Ishikawa (cell line): ENCODE measurements around the gene ALDH1L1.

Experiments used
- CEBPB ChIP-seq: IDR thresholded peaks from 2 replicates; pipeline ENCODE4 v1.6.1; 2012
- CREB1 ChIP-seq: IDR thresholded peaks from 2 replicates; pipeline ENCODE4 v1.6.1; 2012; ENCODE audit warnings: low read depth
- EGR1 ChIP-seq: IDR thresholded peaks from 2 replicates; pipeline ENCODE4 v1.6.1; 2012
- EP300 ChIP-seq: IDR thresholded peaks from 2 replicates; pipeline ENCODE4 v1.6.1; 2012; ENCODE audit warnings: borderline replicate concordance
- FOXM1 ChIP-seq: IDR thresholded peaks from 2 replicates; pipeline ENCODE4 v1.6.1; 2012; ENCODE audit warnings: low read depth, borderline replicate concordance
- NFIC ChIP-seq: IDR thresholded peaks from 2 replicates; pipeline ENCODE4 v1.6.1; 2012
- RAD21 ChIP-seq: IDR thresholded peaks from 2 replicates; pipeline ENCODE4 v1.6.1; 2012; ENCODE audit warnings: low read depth
- TAF1 ChIP-seq: IDR thresholded peaks from 2 replicates; pipeline ENCODE4 v1.6.1; 2012; ENCODE audit warnings: low read depth, mild to moderate bottlenecking
- TCF12 ChIP-seq: IDR thresholded peaks from 2 replicates; pipeline ENCODE4 v1.6.1; 2012; ENCODE audit warnings: low read depth
- TEAD4 ChIP-seq: IDR thresholded peaks from 2 replicates; pipeline ENCODE4 v1.6.1; 2012
- YY1 ChIP-seq: IDR thresholded peaks from 2 replicates; pipeline ENCODE4 v1.6.1; 2012; ENCODE audit warnings: low read depth
- ZBTB7A ChIP-seq: IDR thresholded peaks from 2 replicates; pipeline ENCODE4 v1.6.1; 2012; ENCODE audit warnings: low read depth
- TF ChIP-seq, protein P1 (sequence below): IDR thresholded peaks from 2 replicates; pipeline ENCODE4 v1.6.1; 2012
- TF ChIP-seq, protein P2 (sequence below): IDR thresholded peaks from 2 replicates; pipeline ENCODE4 v1.6.1; 2012
- TF ChIP-seq, protein P3 (sequence below): IDR thresholded peaks from 2 replicates; pipeline ENCODE4 v1.6.1; 2012; ENCODE audit warnings: low read depth, mild to moderate bottlenecking

The ALDH1L1 gene

DNA sequence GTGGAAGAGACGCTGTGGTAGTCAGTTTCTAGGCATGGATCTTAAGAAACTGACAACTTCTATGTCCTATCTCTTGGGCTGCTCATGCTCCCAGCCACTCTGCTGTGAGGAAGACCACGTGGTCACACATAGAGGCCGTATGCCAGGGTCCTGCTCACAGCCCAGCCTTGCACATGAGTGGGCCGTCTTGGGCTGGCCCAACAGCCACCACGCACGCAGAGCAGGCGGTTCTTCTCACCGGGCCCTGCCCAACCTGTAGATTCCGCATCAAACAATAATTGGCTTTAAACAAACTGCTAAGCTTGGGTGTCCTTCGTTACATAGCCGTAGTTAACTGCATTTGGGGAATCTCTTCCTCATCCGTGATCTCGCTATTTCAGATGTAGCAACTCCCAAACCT lies 122.5 kb downstream of the ALDH1L1 start:
- no peak for TF ChIP-seq TCF12
- TF ChIP-seq EGR1 = no peak
- TF ChIP-seq NFIC = no peak
- TF ChIP-seq, protein P1, sequence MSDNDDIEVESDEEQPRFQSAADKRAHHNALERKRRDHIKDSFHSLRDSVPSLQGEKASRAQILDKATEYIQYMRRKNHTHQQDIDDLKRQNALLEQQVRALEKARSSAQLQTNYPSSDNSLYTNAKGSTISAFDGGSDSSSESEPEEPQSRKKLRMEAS = no peak
- TF ChIP-seq CEBPB = no peak
- no peak for TF ChIP-seq CREB1
- no peak for TF ChIP-seq TEAD4
- no peak for TF ChIP-seq EP300
- no peak for TF ChIP-seq YY1
- TF ChIP-seq RAD21 = no peak
- TF ChIP-seq FOXM1 = no peak
- no peak for TF ChIP-seq ZBTB7A
- TF ChIP-seq, protein P2, sequence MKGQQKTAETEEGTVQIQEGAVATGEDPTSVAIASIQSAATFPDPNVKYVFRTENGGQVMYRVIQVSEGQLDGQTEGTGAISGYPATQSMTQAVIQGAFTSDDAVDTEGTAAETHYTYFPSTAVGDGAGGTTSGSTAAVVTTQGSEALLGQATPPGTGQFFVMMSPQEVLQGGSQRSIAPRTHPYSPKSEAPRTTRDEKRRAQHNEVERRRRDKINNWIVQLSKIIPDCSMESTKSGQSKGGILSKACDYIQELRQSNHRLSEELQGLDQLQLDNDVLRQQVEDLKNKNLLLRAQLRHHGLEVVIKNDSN = no peak
- TF ChIP-seq TAF1 = no peak
- TF ChIP-seq, protein P3, sequence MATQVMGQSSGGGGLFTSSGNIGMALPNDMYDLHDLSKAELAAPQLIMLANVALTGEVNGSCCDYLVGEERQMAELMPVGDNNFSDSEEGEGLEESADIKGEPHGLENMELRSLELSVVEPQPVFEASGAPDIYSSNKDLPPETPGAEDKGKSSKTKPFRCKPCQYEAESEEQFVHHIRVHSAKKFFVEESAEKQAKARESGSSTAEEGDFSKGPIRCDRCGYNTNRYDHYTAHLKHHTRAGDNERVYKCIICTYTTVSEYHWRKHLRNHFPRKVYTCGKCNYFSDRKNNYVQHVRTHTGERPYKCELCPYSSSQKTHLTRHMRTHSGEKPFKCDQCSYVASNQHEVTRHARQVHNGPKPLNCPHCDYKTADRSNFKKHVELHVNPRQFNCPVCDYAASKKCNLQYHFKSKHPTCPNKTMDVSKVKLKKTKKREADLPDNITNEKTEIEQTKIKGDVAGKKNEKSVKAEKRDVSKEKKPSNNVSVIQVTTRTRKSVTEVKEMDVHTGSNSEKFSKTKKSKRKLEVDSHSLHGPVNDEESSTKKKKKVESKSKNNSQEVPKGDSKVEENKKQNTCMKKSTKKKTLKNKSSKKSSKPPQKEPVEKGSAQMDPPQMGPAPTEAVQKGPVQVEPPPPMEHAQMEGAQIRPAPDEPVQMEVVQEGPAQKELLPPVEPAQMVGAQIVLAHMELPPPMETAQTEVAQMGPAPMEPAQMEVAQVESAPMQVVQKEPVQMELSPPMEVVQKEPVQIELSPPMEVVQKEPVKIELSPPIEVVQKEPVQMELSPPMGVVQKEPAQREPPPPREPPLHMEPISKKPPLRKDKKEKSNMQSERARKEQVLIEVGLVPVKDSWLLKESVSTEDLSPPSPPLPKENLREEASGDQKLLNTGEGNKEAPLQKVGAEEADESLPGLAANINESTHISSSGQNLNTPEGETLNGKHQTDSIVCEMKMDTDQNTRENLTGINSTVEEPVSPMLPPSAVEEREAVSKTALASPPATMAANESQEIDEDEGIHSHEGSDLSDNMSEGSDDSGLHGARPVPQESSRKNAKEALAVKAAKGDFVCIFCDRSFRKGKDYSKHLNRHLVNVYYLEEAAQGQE = no peak

DNA sequence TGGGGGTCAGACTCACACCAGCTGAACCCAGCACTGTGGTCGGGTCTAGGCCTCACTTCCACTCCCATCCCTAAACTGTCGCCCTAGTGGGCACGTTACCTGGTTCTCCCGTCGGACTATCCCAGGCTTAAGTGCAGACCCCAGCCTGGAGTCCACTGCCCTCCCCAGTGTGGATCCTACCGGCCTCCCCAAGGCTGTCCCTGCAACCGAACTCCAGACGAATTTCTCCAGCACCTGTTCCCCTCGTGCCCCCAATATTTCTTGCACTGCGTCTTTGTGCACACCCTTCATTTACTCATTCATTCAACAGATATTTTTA lies 122.9 kb downstream of the ALDH1L1 start:
- TF ChIP-seq RAD21 = no peak
- TF ChIP-seq YY1 = no peak
- TF ChIP-seq TEAD4 = no peak
- TF ChIP-seq EP300 = no peak
- no peak for TF ChIP-seq NFIC
- TF ChIP-seq ZBTB7A = no peak

DNA sequence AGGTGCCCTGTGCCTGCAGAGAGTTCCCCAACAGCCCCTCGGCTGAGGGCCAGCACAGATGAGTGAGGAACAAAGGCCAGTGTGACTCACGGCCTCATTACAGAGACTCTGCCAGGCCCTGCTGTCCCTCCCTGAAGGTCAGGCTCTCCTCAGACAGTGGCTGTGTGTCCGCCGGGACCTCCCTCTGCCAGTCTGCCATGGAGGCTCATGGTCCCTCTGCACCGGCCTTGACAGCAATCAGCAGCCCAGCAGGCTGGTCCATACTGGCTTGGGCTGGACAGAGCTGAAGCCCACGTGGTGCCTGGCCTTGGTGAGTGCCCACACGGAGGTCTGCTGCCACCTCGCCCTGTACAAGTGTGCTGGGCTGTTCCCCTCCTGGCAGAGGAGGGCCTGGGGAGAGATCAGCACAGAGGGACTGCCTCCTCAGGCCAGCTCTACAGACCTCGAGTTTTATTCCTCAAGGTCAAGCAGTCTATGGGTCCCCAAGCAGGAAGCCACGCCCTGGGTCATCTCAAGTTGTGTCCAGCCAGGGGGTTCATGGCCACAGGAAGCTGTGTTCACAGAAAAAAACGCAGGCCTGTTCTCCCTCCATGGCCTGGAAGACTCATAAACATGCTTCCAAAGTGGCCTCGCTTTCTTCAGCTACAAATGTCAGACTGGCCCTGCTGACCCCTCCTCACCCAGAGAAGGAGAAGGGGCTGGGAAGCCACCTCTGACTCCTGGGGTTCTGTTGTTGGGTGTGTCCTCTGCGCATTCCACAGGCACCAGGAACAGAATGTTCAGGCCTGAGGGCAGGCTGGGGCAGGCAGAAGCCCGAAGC lies 123.5 kb downstream of the ALDH1L1 start:
- TF ChIP-seq, protein P1 = no peak
- TF ChIP-seq ZBTB7A (no peak), EGR1 (no peak), CREB1 (no peak), YY1 (no peak), FOXM1 (no peak), NFIC (no peak), TEAD4 (no peak), TAF1 (no peak), RAD21 (no peak), EP300 (no peak)
- TF ChIP-seq, protein P2 = no peak
- TF ChIP-seq, protein P3 = no peak

DNA sequence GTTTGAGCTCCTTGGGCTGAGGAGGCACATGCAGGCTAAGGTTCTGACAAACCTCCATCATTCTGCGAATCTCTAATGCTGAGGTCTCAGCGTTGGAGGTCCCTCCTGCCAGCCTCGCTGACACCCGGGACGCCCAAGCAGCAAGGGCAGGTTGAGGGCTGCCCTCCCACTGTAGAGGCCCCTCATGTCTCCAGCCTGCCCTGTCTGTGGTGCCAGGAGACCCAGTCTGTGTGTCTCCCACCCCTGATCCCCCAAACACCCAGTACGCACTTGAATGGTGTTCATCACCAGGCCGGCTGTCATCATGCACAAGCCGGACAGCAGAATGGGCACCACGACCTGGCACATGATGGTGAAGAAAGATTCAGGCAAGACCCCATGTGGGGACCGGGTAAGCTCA lies 124.3 kb downstream of the ALDH1L1 start:
- TF ChIP-seq, protein P1 = no peak

DNA sequence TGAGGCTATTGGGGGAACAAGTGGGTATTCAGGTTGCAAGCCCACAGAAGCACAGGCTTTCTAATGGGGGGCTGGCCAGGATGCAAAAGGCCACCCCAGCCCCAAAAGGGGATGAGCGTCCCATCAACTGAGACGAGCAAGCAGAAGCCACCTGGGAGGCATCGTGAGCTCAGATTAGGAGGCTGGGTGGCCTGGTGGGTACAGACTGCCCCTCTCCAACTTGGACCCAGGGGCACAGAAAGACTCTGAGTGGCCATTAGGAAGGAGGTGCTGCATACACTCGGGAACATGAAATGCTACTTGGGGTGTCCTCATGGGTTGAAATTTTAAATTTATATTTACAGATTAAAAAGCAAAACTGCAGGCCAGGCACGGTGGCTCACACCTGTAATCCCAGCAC lies 125.5 kb downstream of the ALDH1L1 start:
- TF ChIP-seq EP300 (no peak), NFIC (no peak), FOXM1 (no peak), TCF12 (no peak), ZBTB7A (no peak), CREB1 (no peak), CEBPB (no peak), EGR1 (no peak), TAF1 (no peak), YY1 (no peak), RAD21 (no peak), TEAD4 (no peak)
- TF ChIP-seq, protein P2 = no peak
- TF ChIP-seq, protein P1 = no peak
- TF ChIP-seq, protein P3 = no peak
